Stomach smooth muscle (tissue), 2 donors: Measurements from ENCODE around the gene NFKBIZ.

Source experiments
- H3K27ac ChIP-seq: one replicate; pipeline ENCODE4 v1.7.0; 2013; ENCODE audit warnings: mild to moderate bottlenecking, low read length, inconsistent platforms
- H3K27me3 ChIP-seq, 2 donors: one replicate each; pipeline ENCODE4 v1.7.0; 2013; ENCODE audit warnings: low read length in 2 of 2; ENCODE audit not compliant: insufficient read depth in 2 of 2, control insufficient read depth in 1 of 2
- H3K36me3 ChIP-seq, 2 donors: one replicate each; pipeline ENCODE4 v1.7.0; 2013; ENCODE audit warnings: low read length in 2 of 2; ENCODE audit not compliant: control insufficient read depth in 2 of 2, insufficient read depth in 2 of 2
- H3K4me1 ChIP-seq: one replicate; pipeline ENCODE4 v1.7.0; 2013; ENCODE audit warnings: low read length; ENCODE audit not compliant: control insufficient read depth, insufficient read depth
- H3K4me3 ChIP-seq, 2 donors: one replicate each; pipeline ENCODE4 v1.7.0; 2013; ENCODE audit warnings: low read length in 2 of 2
- H3K9ac ChIP-seq, 2 donors: one replicate each; pipeline ENCODE4 v1.7.0; 2013; ENCODE audit warnings: low read length in 2 of 2, mild to moderate bottlenecking in 1 of 2
- H3K9me3 ChIP-seq, 2 donors: one replicate each; pipeline ENCODE4 v1.7.0; 2013; ENCODE audit warnings: low read length in 2 of 2; ENCODE audit not compliant: control insufficient read depth in 2 of 2
- donor health status: healthy.
- donor health status: Pancreatic carcinoma.

Gene NFKBIZ

DNA sequence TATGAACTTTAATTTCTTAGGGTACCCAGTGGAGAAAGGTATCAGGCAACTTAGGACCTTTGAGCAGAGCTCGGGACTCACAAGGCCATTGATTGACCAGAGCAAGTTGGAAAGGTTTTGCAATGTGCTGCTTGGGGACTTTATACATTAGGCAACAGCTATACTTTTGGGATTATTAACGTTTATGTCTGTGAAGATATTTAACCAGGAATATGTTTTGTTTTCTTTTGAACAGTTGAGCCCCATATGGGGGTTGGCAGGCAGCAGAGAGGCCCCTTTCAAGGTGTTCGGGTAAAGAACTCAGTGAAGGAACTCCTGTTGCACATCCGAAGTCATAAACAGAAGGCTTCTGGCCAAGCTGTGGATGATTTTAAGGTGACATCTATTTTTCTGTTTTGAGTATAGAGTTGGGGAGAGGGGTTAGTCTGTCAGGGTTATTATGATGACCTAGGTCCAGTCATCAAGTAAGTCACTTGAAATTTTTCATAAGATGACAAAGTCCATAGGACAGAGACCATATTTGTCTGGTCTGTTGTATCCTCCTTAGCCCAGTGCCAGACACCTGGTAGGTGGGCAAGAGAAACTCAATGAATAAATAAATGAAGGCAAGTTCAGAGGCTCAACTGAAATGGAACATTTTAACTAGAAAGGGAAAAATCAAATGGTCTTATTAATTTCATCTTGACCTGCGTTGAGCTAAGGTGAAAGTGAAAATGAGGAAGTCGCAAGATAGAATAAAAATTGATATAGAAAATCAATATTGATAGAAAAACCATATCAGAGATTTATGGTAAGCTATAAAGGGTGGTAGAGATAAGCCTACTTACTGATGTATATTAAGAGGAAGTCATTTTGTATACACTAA is 2.8 kb downstream of the NFKBIZ start:
- Histone ChIP-seq H3K27me3 (no peaks in the 10 kb centered on the region), H3K27ac (peak overlapping the region; percentile 95), H3K36me3 (peaks cover 48 to 51% of the 10 kb centered on the region in 2 donors), H3K9me3 (no peaks in the 10 kb centered on the region), H3K4me3 (peak overlapping the region; percentile 80 to 83), H3K9ac (peak overlapping the region; percentile 77 to 95), H3K4me1 (peaks cover 26% of the 10 kb centered on the region)

DNA sequence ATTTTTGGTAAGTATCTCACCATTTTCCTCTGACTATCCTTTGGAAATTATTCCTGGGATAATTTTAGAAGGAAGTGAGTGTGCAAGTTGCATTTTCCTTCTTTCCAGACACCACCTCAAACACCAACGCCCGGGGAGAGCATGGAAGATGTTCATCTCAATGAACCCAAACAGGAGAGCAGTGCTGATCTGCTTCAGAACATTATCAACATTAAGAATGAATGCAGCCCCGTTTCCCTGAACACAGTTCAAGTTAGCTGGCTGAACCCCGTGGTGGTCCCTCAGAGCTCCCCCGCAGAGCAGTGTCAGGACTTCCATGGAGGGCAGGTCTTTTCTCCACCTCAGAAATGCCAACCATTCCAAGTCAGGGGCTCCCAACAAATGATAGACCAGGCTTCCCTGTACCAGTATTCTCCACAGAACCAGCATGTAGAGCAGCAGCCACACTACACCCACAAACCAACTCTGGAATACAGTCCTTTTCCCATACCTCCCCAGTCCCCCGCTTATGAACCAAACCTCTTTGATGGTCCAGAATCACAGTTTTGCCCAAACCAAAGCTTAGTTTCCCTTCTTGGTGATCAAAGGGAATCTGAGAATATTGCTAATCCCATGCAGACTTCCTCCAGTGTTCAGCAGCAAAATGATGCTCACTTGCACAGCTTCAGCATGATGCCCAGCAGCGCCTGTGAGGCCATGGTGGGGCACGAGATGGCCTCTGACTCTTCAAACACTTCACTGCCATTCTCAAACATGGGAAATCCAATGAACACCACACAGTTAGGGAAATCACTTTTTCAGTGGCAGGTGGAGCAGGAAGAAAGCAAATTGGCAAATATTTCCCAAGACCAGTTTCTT is 3.9 kb downstream of the NFKBIZ start:
- Histone ChIP-seq H3K27me3 (no peaks in the 10 kb centered on the region), H3K9me3 (no peaks in the 10 kb centered on the region), H3K4me3 (peak overlapping the region; percentile 41 to 44), H3K27ac (peak overlapping the region; percentile 12), H3K4me1 (peaks cover 22% of the 10 kb centered on the region), H3K36me3 (peaks cover 55 to 60% of the 10 kb centered on the region in 2 donors), H3K9ac (no peak overlapping the region)

DNA sequence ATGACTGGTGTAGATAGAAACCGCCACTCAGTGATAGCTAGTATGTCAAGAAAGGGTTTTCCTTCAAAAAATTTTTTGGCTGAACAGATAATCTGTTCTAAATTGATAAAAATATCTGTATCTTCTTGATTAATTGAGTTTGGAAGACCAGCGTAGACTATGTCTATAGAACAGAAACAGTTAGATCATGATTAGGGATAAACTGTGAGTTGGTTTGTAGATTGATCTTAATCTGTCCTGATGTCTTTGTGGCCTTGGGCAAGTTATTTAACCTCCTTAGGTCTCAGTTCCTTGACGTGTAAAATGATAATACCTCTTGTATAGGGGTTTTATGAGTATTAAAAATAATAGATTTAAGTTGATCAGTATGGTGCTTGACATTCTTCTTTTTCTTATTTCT is 4.7 kb downstream of the NFKBIZ start:
- H3K4me3 ChIP-seq = peak overlapping the region in 1 of 2 donors; percentile 41
- no peaks in the 10 kb centered on the region for H3K9me3 ChIP-seq
- H3K36me3 ChIP-seq = peaks cover 55 to 67% of the 10 kb centered on the region in 2 donors
- no peak overlapping the region for H3K27ac ChIP-seq
- H3K9ac ChIP-seq = no peak overlapping the region
- no peaks in the 10 kb centered on the region for H3K27me3 ChIP-seq
- peaks cover 20% of the 10 kb centered on the region for H3K4me1 ChIP-seq

DNA sequence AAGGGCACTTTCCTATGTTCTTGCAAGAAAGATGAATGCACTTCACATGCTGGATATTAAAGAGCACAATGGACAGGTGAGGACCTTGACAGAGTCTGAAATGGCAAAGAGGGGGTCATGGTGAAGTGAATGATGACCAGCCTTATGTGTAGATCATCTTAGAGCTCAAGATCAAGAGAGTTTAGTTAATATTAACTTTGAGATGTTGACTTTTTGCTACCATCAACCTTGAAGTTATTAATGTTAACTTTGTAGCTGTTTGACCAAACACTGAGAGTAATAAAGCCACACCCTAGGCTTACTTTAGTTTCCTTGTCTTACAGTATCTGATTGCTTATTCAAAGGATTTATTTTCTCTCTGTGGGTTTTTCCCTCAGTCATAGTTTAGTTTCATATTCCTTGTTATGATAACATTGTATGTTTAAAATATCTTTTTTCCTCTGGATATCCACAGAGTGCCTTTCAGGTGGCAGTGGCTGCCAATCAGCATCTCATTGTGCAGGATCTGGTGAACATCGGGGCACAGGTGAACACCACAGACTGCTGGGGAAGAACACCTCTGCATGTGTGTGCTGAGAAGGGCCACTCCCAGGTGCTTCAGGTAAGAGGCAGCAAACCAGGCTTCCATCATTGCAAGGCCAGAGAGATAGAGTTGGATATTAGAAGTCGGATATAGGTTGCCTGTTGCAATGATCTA is 5.4 kb downstream of the NFKBIZ start:
- Histone ChIP-seq H3K4me1 (peaks cover 20% of the 10 kb centered on the region), H3K9me3 (no peaks in the 10 kb centered on the region), H3K27me3 (no peaks in the 10 kb centered on the region), H3K9ac (no peak overlapping the region), H3K27ac (peak overlapping the region; percentile 3), H3K36me3 (peaks cover 61 to 74% of the 10 kb centered on the region in 2 donors), H3K4me3 (no peak overlapping the region)

DNA sequence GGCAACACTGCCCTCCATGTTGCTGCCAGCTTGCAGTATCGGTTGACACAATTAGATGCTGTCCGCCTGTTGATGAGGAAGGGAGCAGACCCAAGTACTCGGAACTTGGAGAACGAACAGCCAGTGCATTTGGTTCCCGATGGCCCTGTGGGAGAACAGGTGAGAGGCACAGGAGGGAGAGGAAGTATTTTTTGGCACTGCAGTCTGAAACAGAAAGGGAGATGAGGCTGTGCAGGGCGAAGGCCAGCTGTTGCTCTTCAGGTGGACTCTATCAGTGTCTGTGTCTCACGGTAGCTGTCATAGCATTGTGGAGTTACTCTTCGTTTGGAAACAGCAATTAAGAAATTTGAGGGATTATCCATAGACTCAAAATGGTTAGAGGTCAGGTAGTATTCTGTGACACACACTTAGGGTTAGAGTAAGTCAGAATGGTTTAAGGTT is 8.0 kb downstream of the NFKBIZ start:
- H3K27ac ChIP-seq = no peak overlapping the region
- H3K9me3 ChIP-seq = no peaks in the 10 kb centered on the region
- H3K4me3 ChIP-seq = peak overlapping the region; percentile 6 to 44
- H3K36me3 ChIP-seq = peaks cover 61 to 84% of the 10 kb centered on the region in 2 donors
- H3K4me1 ChIP-seq = peaks cover 12% of the 10 kb centered on the region
- no peak overlapping the region for H3K9ac ChIP-seq
- no peaks in the 10 kb centered on the region for H3K27me3 ChIP-seq

DNA sequence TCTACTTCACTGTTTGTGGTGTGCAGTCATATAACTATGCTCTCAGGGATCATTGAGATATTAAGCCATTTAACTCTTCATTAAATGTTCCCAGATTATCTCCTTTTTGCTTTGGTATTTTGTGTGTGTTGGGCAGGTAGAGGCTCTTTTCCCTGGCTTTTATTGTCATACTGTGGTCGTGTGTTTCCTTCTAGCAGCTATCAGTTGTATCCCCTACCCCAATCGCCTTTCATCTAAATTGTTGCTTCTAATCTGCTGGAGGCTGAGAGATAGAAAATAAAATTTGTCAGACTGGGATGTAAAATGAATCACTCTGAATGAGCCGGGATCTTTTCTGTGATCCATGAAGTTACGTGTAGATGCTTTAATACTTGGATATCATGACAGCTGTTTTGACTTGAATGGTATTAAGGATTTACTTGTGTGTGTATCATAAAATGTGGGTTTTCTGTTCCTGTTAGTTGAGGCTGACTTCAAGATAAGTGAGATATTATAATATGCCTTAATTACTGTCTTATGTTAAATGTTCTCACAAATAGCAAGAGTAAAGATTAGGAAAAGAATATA is 9.2 kb downstream of the NFKBIZ start:
- no peak overlapping the region for H3K27ac ChIP-seq
- no peaks in the 10 kb centered on the region for H3K27me3 ChIP-seq
- H3K4me3 ChIP-seq = no peak overlapping the region
- H3K9me3 ChIP-seq = no peaks in the 10 kb centered on the region
- H3K4me1 ChIP-seq = peaks cover 6% of the 10 kb centered on the region
- peaks cover 51 to 73% of the 10 kb centered on the region in 2 donors for H3K36me3 ChIP-seq
- no peak overlapping the region for H3K9ac ChIP-seq

DNA sequence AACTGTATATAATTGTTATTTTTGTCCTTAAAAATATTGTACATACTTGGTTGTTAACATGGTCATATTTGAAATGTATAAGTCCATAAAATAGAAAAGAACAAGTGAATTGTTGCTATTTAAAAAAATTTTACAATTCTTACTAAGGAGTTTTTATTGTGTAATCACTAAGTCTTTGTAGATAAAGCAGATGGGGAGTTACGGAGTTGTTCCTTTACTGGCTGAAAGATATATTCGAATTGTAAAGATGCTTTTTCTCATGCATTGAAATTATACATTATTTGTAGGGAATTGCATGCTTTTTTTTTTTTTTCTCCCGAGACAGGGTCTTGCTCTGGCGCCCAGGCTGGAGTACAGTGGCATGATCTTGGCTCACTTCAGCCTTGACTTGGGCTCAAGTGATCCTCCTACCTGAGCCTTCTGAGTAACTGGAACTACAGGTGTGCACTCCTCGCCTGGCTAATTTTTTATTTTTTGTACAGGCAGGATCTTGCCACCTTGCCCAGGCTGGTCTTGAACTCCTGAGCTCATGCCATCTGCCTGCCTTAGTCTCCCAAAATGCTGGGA is 10.7 kb downstream of the NFKBIZ start:
- Histone ChIP-seq H3K9ac (no peak overlapping the region), H3K4me1 (peaks cover 5% of the 10 kb centered on the region), H3K4me3 (no peak overlapping the region), H3K36me3 (peaks cover 39 to 59% of the 10 kb centered on the region in 2 donors), H3K27ac (no peak overlapping the region), H3K27me3 (no peaks in the 10 kb centered on the region), H3K9me3 (no peaks in the 10 kb centered on the region)

DNA sequence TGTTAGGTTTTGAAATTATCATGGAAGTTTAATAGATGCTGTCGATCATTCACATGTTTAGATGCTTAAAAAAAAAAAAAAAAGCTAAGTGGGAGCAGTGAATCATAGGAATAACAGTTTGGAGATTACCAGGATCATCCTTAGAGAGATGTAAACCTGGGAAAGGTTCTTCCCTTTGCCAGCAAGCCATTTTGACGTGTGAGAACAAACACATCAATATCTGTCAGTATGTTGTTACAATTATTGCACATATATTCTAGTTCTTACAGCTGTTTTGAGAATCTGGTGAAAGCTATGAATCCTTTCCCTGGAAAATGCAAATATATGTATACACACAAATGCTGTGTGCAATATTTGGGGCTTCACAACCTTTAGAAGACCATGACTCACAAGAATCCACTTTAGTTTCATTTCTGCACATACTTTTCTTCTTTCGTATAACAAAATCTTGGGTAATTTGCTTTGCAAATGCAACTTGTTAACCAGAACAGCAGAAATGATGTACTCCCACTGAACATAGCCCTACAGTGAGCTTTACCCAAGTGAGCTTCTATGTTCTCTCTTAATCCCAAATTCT is 12.0 kb downstream of the NFKBIZ start:
- Histone ChIP-seq H3K27ac (no peak overlapping the region), H3K4me1 (peaks cover 5% of the 10 kb centered on the region), H3K9ac (no peak overlapping the region), H3K36me3 (peaks cover 27 to 48% of the 10 kb centered on the region in 2 donors), H3K4me3 (no peak overlapping the region), H3K9me3 (no peaks in the 10 kb centered on the region), H3K27me3 (no peaks in the 10 kb centered on the region)

DNA sequence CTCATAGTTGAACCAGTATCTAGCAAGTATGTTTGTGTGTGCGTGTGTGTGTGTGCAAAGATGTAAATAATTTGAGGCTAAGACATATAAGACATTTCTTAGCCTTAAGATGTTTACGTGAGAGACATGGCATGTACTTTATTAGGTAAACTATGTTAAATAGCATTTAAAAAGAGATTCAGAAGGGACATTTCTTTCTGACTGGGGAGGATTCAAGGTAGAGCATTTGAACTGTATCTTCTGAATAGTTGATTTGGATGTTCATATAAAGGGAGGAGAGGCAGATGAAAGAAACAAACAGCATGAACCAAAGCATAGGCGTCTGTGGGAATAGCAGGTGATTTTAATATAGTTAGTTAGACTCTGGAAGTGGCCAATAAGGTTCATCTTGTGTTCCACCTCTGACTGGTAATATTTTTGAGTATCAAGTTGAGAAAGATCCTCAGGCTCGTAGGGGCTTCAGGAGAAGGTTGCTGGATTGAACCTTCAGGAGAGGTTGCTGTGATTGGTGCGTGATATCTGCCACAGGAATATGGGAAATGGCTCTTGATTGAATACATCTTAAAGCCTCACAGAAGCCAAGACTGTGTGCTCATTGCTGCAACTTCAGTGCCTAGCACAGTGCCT is 12.6 kb downstream of the NFKBIZ start:
- H3K4me1 ChIP-seq = peaks cover 5% of the 10 kb centered on the region
- no peak overlapping the region for H3K4me3 ChIP-seq
- no peaks in the 10 kb centered on the region for H3K27me3 ChIP-seq
- no peaks in the 10 kb centered on the region for H3K9me3 ChIP-seq
- H3K27ac ChIP-seq = no peak overlapping the region
- no peak overlapping the region for H3K9ac ChIP-seq
- peaks cover 22 to 42% of the 10 kb centered on the region in 2 donors for H3K36me3 ChIP-seq
